NCI-H1436 (cell line): ENCODE measurements around the gene SHMT1.
A peak's percentile ranks its signal among the peaks of the same experiment; 100 is the strongest.
"Not testable (repeated sequence)": the region's sequence is repeated elsewhere in the genome, so short reads cannot be mapped to it uniquely, and the experiment has no call there.

Source experiments
- DNase-seq: peaks from one replicate; lab custom pipeline; 2025; lab: John Stamatoyannopoulos, UW

SHMT1 gene

GRCh38 chr17:18363101-18364049, at the start of gene SHMT1:
Gene SHMT1 (minus strand): TSS chr17:18363550. CDS start chr17:18355981, 7,569 bp downstream.
- DNase-seq = peak; percentile 94

GRCh38 chr17:18412001-18412538, 48.7 kb upstream of the SHMT1 start:
- DNase-seq = not testable (repeated sequence)

GRCh38 chr17:18411377-18411864, 48.1 kb upstream of the SHMT1 start:
- DNase-seq = not testable (repeated sequence)

DNA sequence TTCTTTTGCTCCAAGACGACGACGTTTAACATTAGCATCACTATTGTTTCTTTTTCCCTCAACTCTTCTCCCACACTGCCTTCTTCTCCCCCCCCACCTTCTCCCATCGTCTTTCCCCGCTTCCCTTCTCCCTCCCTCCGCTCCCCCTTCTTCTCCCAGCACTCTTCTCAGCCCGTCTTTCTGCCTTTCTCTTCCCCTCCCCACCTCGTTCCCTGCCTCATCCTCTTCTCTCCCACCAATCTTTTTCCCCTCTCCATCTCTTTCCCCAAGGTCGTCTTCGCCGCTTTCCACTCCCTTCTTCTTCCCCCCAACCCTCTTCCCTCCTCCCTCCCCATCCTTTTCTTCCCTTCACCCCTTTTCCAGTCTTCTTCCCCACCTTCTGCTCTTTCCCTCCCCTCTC, 47.4 kb upstream of the SHMT1 start:
- not testable (repeated sequence) for DNase-seq

DNA sequence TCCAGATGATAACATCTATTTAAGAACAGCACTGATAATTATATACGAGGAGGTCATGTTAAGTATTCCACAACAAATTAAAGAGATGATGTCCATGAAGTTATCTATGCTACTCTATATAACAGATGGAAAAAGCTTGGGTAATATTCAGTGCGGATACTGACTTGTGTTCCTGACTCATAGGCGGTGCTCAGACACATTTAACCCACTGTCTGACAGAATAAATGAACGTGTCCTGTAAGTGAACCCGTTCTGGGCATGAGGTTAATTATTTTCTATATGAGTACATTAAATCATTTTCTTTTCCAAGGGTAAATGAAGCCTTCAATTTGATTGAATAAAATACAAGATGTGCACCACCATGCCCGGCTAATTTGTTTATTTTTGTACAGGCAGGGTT, 46.0 kb upstream of the SHMT1 start:
- DNase-seq = not testable (repeated sequence)

DNA sequence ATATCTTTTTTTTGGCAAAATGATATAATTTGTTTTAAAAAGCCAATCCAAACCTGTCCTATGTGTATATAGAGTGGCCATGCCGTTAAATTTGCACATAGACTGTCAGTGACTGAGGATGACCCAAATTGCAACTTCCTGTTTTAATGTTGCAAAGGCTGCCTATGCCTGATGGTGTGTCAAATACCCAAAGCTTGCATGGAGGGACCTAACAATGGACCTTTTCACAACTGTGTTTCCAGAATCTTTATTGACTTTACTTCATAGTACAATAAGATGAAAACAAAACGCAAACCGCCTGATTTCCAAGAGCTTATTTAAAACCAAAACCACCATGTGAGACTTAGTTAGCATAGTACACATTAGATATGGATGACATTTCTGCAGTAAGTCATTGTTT, 45.6 kb upstream of the SHMT1 start:
- DNase-seq = not testable (repeated sequence)

GRCh38 chr17:18403604-18404003, 40.3 kb upstream of the SHMT1 start:
- not testable (repeated sequence) for DNase-seq

- not testable (repeated sequence) for DNase-seq
Observed at GRCh38 chr17:18403166-18403565, 39.8 kb upstream of the SHMT1 start.

- DNase-seq = not testable (repeated sequence)
Observed at GRCh38 chr17:18401872-18402590, 38.7 kb upstream of the SHMT1 start.

DNA sequence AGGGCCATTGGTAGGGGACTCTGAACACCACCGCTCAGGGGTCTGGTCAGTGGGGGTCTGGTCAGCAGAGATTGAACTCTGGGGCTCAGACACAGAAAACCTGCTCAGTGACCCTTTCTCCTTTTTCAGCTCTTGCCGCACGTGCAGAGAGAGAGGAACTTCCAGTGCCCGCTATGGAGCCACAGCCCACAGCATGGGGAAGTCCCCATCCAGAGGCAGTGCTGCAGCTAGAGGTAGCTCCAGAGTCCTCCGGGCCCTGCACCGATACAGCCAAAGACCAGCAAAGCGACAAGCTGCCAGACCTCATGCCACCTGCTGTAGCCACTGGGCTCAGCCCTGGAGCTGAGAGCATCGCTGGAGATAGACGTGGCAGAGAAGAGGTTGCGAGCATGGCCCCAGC, 25.4 kb upstream of the SHMT1 start:
- DNase-seq = not testable (repeated sequence)

DNA sequence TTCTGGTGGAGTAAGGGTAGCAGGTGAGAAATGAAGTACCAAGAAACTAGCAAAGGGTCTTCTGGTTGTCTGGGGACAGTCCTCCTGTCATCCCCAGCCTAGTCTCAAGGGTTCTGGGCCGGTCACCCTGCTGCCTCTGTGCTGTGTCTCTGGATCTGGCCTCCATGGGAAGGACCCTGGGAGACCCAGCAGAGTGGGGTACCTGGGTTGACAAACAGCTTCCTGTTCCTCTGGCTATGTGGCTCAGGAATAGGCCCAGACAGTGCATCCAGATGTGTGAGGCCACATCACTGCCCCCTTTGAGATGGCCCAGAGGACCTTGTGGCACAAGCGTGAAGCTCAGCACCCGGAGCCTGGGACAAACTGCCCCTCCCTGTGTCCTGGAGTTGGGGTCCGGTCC, 24.9 kb upstream of the SHMT1 start:
- DNase-seq = not testable (repeated sequence)

DNA sequence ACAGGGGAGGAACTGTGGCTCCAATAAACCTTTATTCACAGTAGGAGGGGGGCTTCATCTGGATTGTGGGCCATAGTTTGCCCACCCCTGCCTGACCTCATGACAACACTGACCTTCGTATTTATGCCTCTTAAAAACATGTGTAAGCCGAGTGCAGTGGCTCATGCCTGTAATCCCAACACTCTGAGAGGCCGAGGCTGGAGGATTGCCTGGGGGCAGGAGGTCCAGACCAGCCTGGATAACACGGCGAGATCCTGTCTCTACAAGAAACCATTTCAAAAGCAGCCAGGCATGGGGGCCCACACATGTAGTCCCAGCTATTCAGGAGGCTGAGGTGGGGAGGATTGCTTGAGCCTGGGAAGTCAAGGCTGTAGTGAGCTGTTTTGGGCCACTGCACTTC, 24.2 kb upstream of the SHMT1 start:
- not testable (repeated sequence) for DNase-seq

DNA sequence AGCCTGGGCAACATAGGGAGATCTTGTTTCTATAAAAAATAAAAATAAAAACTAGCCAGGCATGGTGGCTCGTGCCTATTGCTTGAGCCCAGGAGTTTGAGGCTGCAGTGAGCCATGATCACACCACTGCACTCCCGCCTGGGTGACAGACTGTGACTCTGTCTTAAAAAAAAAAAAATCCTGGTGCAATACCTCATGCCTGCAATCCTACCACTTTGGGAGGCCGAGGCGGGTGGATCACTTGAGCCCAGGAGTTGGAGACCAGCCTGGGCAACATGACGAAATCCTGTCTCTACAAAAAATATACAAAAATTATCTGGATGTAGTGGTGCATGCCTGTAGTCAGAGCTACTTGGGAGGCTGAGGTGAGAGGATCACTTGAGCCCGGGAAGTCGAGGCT, 20.9 kb upstream of the SHMT1 start:
- DNase-seq = not testable (repeated sequence)

DNA sequence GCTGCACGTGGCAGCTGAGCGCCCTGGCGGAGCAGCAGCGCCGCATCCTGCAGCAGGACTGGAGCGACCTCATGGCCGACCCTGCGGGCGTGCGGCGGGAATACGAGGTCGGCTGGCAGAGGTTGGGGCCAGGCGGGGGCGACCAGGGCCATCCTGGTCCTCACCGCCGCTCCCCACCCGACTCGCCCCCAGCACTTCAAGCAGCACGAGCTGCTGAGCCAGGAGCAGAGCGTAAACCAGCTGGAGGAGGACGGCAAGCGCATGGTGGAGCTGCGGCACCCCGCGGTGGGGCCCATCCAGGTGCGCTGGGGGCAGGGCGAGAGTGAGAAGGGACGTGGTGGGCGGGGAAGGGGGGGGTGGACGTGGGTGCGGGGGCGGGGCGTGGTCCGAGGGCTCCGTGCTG, 19.7 kb upstream of the SHMT1 start:
- not testable (repeated sequence) for DNase-seq

DNA sequence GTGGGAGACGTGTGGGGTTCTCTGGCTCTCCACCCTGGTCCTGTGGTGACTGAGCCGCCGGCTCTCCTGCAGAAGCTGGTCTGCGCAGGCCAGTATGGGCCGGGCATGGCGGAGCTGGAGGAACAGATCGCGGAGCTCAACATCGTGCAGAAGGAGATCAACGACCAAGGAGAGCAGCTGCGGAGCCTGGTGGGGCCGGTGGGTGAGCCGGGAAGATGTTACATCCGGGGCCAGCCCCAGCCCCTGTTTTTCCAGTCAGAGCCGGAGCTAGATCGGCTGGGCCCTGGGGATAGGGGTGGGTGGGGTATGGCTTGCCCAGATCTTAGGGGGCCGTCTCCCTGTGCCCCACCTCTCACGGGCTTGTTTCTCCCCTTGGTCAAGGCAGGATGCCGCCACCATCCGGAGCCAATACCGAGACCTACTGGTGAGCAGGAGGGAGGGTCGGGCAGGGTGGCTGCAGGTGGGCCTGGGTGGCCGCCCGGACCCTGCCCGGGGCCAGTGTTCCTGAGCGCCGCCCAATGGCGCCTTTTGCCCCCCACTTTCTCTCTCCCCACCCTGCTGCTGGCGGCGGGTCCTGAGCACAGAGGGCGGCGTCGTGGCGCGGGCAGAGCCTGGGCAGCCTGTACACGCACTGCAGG, 19.2 kb upstream of the SHMT1 start:
- DNase-seq = no peak

- no peak for DNase-seq
Observed at GRCh38 chr17:18381953-18382245, 18.5 kb upstream of the SHMT1 start.

- DNase-seq = no peak
Observed at GRCh38 chr17:18381158-18381952, 18.0 kb upstream of the SHMT1 start.

- DNase-seq = no peak
Observed at GRCh38 chr17:18380471-18381157, 17.3 kb upstream of the SHMT1 start.

DNA sequence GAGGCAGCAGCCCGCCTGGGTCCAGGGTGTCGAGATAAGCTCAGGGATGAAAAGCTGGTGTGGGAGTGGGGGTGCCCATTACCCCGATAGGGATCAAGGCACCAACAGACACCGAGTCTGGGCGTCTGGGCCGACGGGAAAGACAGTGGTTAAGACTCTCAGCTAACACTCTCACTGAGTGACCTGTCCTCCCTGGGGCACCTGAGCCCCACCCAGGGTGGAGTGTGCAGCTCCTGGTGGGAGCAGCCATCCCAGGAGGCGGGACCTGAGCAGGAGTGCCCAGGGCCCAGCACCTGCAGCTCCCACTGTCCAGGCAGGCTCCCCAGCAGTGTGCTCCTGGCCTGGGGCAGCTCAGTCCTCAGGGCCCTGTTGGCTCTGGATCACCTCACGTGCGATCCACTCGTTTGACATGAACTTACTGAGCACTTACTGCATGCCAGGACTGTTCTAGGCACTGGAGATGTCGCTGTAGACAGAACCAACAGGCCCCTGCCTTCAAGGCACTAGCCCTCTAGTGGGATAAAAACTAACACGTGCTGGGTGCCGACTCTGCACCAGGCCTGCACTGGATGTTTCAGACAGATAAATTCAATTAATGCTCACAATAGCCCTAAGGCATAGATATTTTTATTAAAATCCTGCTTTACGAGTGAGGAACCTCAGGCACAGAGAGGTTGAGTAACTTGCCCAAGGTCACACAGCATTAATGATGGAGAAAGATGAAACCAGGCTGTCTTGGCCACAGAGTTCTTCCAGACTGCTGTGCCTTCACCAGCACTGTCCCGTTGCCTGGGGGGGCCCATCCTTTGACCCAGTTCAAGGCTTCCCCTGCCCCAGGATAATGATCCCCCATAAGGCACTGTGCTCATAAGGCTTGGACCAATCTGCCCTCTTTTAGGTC, 16.1 kb upstream of the SHMT1 start:
- no peak for DNase-seq

DNA sequence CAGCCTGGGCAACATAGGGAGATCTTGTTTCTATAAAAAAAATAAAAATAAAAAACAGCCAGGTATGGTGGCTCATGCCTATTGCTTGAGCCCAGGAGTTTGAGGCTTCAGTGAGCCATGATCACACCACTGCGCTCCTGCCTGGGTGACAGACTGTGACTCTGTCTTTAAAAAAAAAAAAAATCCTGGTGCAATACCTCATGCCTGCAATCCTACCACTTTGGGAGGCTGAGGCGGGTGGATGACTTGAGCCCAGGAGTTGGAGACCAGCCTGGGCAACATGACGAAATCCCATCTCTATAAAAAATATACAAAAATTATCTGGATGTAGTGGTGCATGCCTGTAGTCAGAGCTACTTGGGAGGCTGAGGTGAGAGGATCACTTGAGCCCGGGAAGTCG, 15.3 kb upstream of the SHMT1 start:
- not testable (repeated sequence) for DNase-seq
